GM18505 (cell line): ENCODE results near the gene ADGRG6.

Experiments
- ATAC-seq: cut with Tn5 transposase; IDR thresholded peaks from one replicate; pipeline ENCODE4 v1.9.1; 2021; ENCODE audit not compliant: unreplicated experiment
- POLR2A ChIP-seq: IDR thresholded peaks from 4 replicates; pipeline ENCODE4 v1.6.1; 2011; ENCODE audit warnings: borderline replicate concordance; ENCODE audit not compliant: insufficient read depth, insufficient read length; ENCODE audit errors: extremely low read depth

Gene ADGRG6

GRCh38 chr6:142301651-142302391, at the start of gene ADGRG6:
Gene ADGRG6 (plus strand): TSS chr6:142302007. CDS start chr6:142302330, 323 bp downstream.
- peak; percentile 91 for ATAC-seq
- no peak for TF ChIP-seq POLR2A

- no peak for TF ChIP-seq POLR2A
- no peak for ATAC-seq
These were observed 47.3 kb upstream of the ADGRG6 start for GRCh38 chr6:142254513-142254912.

GRCh38 chr6:142255785-142256184, 46.0 kb upstream of the ADGRG6 start:
- no peak for ATAC-seq
- no peak for TF ChIP-seq POLR2A

GRCh38 chr6:142258305-142258704, 43.5 kb upstream of the ADGRG6 start:
- ATAC-seq, result no peak
- TF ChIP-seq POLR2A, result no peak

- no peak for TF ChIP-seq POLR2A
- no peak for ATAC-seq
These were observed 43.0 kb upstream of the ADGRG6 start for GRCh38 chr6:142258757-142259156.

GRCh38 chr6:142260748-142261147, 41.1 kb upstream of the ADGRG6 start:
- ATAC-seq, result no peak
- TF ChIP-seq POLR2A, result no peak

- TF ChIP-seq POLR2A, result no peak
- no peak for ATAC-seq
These were observed 39.6 kb upstream of the ADGRG6 start for GRCh38 chr6:142262231-142262630.

GRCh38 chr6:142265476-142265875, 36.3 kb upstream of the ADGRG6 start:
- no peak for TF ChIP-seq POLR2A
- ATAC-seq, result no peak

GRCh38 chr6:142266060-142266459, 35.7 kb upstream of the ADGRG6 start:
- no peak for ATAC-seq
- no peak for TF ChIP-seq POLR2A

- no peak for ATAC-seq
- no peak for TF ChIP-seq POLR2A
These were observed 30.3 kb upstream of the ADGRG6 start for GRCh38 chr6:142271476-142271875.

GRCh38 chr6:142274656-142275055, 27.2 kb upstream of the ADGRG6 start:
- no peak for ATAC-seq
- TF ChIP-seq POLR2A, result no peak

GRCh38 chr6:142275236-142276006, 26.4 kb upstream of the ADGRG6 start:
- no peak for TF ChIP-seq POLR2A
- ATAC-seq, result no peak

GRCh38 chr6:142276256-142276655, 25.6 kb upstream of the ADGRG6 start:
- ATAC-seq, result no peak

More at GRCh38 chr6:142276256-142276655, 25.6 kb upstream of the ADGRG6 start:
- no peak for TF ChIP-seq POLR2A
